Spleen (tissue), 11 donors: Measurements from ENCODE around the gene NAPSA. TPM values are rescaled to one million over a fixed set of nuclear protein-coding genes. Genes with fewer than 3 reads are reported as not detected.
"Not testable (repeated sequence)": the region's sequence is repeated elsewhere in the genome, so short reads cannot be mapped to it uniquely, and the experiment has no call there.

Experiments used
- DNase-seq: peaks from one replicate; pipeline ENCODE4 v3.0.0-alpha.2; 2020
- H3K27ac ChIP-seq, 8 donors: fragments of 200-600 bp; sonication (generic) in 7 of 8; 1 replicate in 4 of 8; 2 replicates in 4 of 8; pipeline versions ENCODE4 v1.5.0 to v1.8.0; 2016 to 2021; ENCODE audit warnings: inconsistent platforms in 4 of 8, mild to moderate bottlenecking in 4 of 8, moderate library complexity in 1 of 8
- H3K27me3 ChIP-seq, 7 donors: fragments of 200-600 bp; sonication (generic) in 6 of 7; replicated peaks in 1 of 7; 1 replicate in 4 of 7; 2 replicates in 3 of 7; pipeline versions ENCODE4 v1.5.0 to v1.8.0; 2016 to 2021; ENCODE audit warnings: inconsistent platforms in 3 of 7, mild to moderate bottlenecking in 1 of 7
- H3K36me3 ChIP-seq, 6 donors: fragments of 200-600 bp; sonication (generic) in 5 of 6; 1 replicate in 4 of 6; 2 replicates in 2 of 6; pipeline versions ENCODE4 v1.5.0 to v1.8.0; 2016 to 2021; ENCODE audit warnings: inconsistent platforms in 2 of 6
- H3K4me1 ChIP-seq, 6 donors: fragments of 200-600 bp; sonication (generic) in 5 of 6; 1 replicate in 3 of 6; 2 replicates in 3 of 6; pipeline versions ENCODE4 v1.5.0 to v1.8.0; 2016 to 2021; ENCODE audit warnings: inconsistent platforms in 3 of 6
- H3K4me3 ChIP-seq, 8 donors: fragments of 200-600 bp; sonication (generic) in 7 of 8; 1 replicate in 4 of 8; 2 replicates in 4 of 8; pipeline versions ENCODE4 v1.5.0 to v1.8.0; 2016 to 2021; ENCODE audit warnings: inconsistent platforms in 4 of 8, mild to moderate bottlenecking in 4 of 8, moderate library complexity in 2 of 8
- H3K9me3 ChIP-seq, 8 donors: fragments of 200-600 bp; sonication (generic) in 7 of 8; 1 replicate in 4 of 8; 2 replicates in 4 of 8; pipeline versions ENCODE4 v1.5.0 to v1.8.0; 2016 to 2021; ENCODE audit warnings: inconsistent platforms in 4 of 8
- CTCF ChIP-seq, 11 experiments: fragments of 200-600 bp in 7 of 11; fragments of 450-650 bp in 4 of 11; sonication (generic) in 4 of 11; IDR thresholded peaks in 8 of 11; conservative IDR thresholded peaks in 3 of 11; 1 replicate in 7 of 11; 2 replicates in 4 of 11; pipeline versions ENCODE4 v1.4.0 to v1.8.0; 2016 to 2021; ENCODE audit warnings: antibody characterized with exemption in 11 of 11, inconsistent platforms in 4 of 11, mild to moderate bottlenecking in 1 of 11
- POLR2A ChIP-seq, 3 donors: fragments of 450-650 bp; IDR thresholded peaks; one replicate each; pipeline ENCODE4 v1.5.1; 2017; ENCODE audit warnings: antibody characterized with exemption in 3 of 3, mild to moderate bottlenecking in 1 of 3
- POLR2AphosphoS5 ChIP-seq, 3 donors: sonication (generic); formaldehyde crosslinking; IDR thresholded peaks; one replicate each; pipeline ENCODE4 v1.5.1; 2017; ENCODE audit warnings: antibody characterized with exemption in 3 of 3
- WGBS, 5 donors: extraction: QIAGEN DNeasy Blood & Tissue Kit in 3 of 5; methylation state at CpG; one replicate each; pipeline versions ENCODE4 v1.1.5 to v1.1.7; 2013 to 2018; 5-methylcytosine and 5-hydroxymethylcytosine counted together
- intact Hi-C: fragments of 100-400 bp; cut with DNase I; formaldehyde crosslinking; loops from one replicate; pipeline ENCODE4 v1.15.0; 2023; ENCODE audit warnings: low total_unique reads
- polyA plus RNA-seq, 3 donors: library from polyadenylated mRNA; stranded (reverse); fragments of 200-250 nt; gene quantifications; one replicate each; pipeline ENCODE4 v1.2.1, GENCODE V29; 2013
- total RNA-seq, 7 donors: library from RNA; depleted of rRNA in 3 of 7; stranded (reverse); fragments of >200 nt in 3 of 7; fragmentation: NEBNext Ultra II Directional in 4 of 7; extraction: Animal tissue kit (Norgen Biotek cat#: 25700) in 4 of 7; gene quantifications; one replicate each; pipeline versions ENCODE4 v1.1.0 to v1.2.1, GENCODE V29; 2016 to 2021
- donor health status: healthy with polysubstance abuse.
- donor health status: DM: no; HTN: no; CAD: no; lungs with moderate emphysema.
- donor health status: DM: no; HTN: no; CAD: no.
- donor health status: Bipolar disorder and iron deficiency.
- donor health status: healthy.
- donor health status: DM: no; HTN: no; CAD: no.
- donor health status: DM: yes; HTN: yes; CAD: no.

The NAPSA gene
- total and polyA plus RNA-seq, 10 donors: 1.5 to 6.4 (median 2.7) TPM

GRCh38 chr19:50349277-50350057 is 16.0 kb downstream of the NAPSA start:
- no peaks in the 10 kb centered on the region for H3K27me3 ChIP-seq
- H3K4me3 ChIP-seq: no peak overlapping the region
- WGBS, 5 donors: 67 to 74% (median 70%) methylated on average over 17 to 22 of the region's 22 CpGs
- no peaks in the 10 kb centered on the region for H3K36me3 ChIP-seq
- intact Hi-C loops: no loop called here
- no peak for DNase-seq
- H3K4me1 ChIP-seq: peaks cover 3 to 66% (median 36%) of the 10 kb centered on the region in 6 donors
- H3K27ac ChIP-seq: peak overlapping the region in 4 of 8 donors; percentile 20 to 57 (median 26)
- peaks cover 0 to 12% (median 6%) of the 10 kb centered on the region in 8 donors for H3K9me3 ChIP-seq
- no peak for TF ChIP-seq POLR2AphosphoS5 (IDR thresholded peaks at IDR 0.05)
- no peak for TF ChIP-seq POLR2A (IDR thresholded peaks at IDR 0.05)

DNA sequence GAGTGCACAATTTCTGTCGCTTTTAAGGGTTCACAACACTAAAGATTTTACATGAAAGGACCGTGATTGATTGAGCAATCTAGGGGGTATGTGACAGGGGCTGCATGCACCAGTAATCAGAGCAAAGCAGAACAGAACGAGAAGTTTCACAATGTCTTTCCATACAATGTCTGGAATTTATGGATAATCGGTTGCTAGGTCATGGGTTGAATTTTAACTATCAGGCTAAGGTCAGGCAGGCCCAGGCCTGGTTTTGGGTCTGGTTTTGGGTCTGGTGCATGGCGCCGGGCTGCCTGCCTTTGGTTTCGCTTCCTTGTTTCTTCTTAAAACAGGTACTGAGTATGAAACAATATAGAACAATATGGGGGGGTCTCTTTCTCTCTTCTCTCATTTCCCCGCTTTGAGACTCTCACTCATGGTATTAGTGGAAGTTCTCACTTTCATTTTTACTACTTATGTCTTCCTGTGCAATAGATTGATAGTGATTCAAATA is 18.3 kb downstream of the NAPSA start:
- peak in 1 of 3 donors; percentile 23 for TF ChIP-seq POLR2AphosphoS5 (IDR thresholded peaks at IDR 0.05)
- H3K4me3 ChIP-seq: peak overlapping the region in 1 of 8 donors; percentile 2
- intact Hi-C loops, H3K27me3 ChIP-seq, H3K36me3 ChIP-seq: not testable (repeated sequence)
- WGBS, 5 donors: 52 to 66% (median 55%) methylated on average over 8 of the region's 8 CpGs
- peak; percentile 88 for DNase-seq
- H3K9me3 ChIP-seq: peaks cover 0 to 16% (median 7%) of the 10 kb centered on the region in 8 donors
- H3K4me1 ChIP-seq: peaks cover 3 to 88% (median 37%) of the 10 kb centered on the region in 6 donors
- H3K27ac ChIP-seq: peak overlapping the region in 7 of 8 donors; percentile 10 to 80 (median 77)

- DNase-seq: peak; percentile 84
- TF ChIP-seq CTCF (IDR thresholded peaks at IDR 0.05 in 8 of 11, conservative IDR thresholded peaks at IDR 0.05 in 3 of 11) (no peak), POLR2A (IDR thresholded peaks at IDR 0.05) (peak in 2 of 3 donors; percentile 24 to 62), POLR2AphosphoS5 (IDR thresholded peaks at IDR 0.05) (peak; percentile 44 to 88 (median 81))
- peaks cover 0 to 16% (median 7%) of the 10 kb centered on the region in 8 donors for H3K9me3 ChIP-seq
- H3K27ac ChIP-seq: peak overlapping the region in 6 of 8 donors; percentile 20 to 80 (median 76)
- no peaks in the 10 kb centered on the region for H3K36me3 ChIP-seq
- H3K4me3 ChIP-seq: peak overlapping the region; percentile 25 to 65 (median 48)
- WGBS, 5 donors: 49 to 59% (median 51%) methylated on average over 8 of the region's 8 CpGs
- intact Hi-C loops: no loop called here
- peaks cover 6 to 98% (median 60%) of the 10 kb centered on the region in 6 donors for H3K4me1 ChIP-seq
- no peaks in the 10 kb centered on the region for H3K27me3 ChIP-seq
These were observed 20.6 kb downstream of the NAPSA start for GRCh38 chr19:50344661-50345318.

- H3K4me1 ChIP-seq: peaks cover 4 to 93% (median 46%) of the 10 kb centered on the region in 6 donors
- peak overlapping the region in 6 of 8 donors; percentile 4 to 65 (median 30) for H3K4me3 ChIP-seq
- H3K27ac ChIP-seq: peak overlapping the region in 6 of 8 donors; percentile 47 to 80 (median 76)
- H3K9me3 ChIP-seq: peaks cover 0 to 16% (median 7%) of the 10 kb centered on the region in 8 donors
- no peak for TF ChIP-seq CTCF (IDR thresholded peaks at IDR 0.05 in 8 of 11, conservative IDR thresholded peaks at IDR 0.05 in 3 of 11)
- no peak for TF ChIP-seq POLR2A (IDR thresholded peaks at IDR 0.05)
- peak in 1 of 3 donors; percentile 38 for TF ChIP-seq POLR2AphosphoS5 (IDR thresholded peaks at IDR 0.05)
- no peaks in the 10 kb centered on the region for H3K27me3 ChIP-seq
- 55 to 76% (median 72%) methylated on average over 3 of the region's 3 CpGs for WGBS, 5 donors
- intact Hi-C loops: no loop called here
- peaks cover 0 to 30% (median 1%) of the 10 kb centered on the region in 6 donors for H3K36me3 ChIP-seq
- no peak for DNase-seq
These were observed 24.3 kb downstream of the NAPSA start for GRCh38 chr19:50341091-50341564.
